K562 (cell line): ENCODE data around the gene TCFL5. TPM values are rescaled to one million over a fixed set of nuclear protein-coding genes. Genes with fewer than 3 reads are reported as not detected.

ENCODE experiments used
- CBFA2T2 ChIP-seq: fragments of 450-650 bp; conservative IDR thresholded peaks from 2 replicates; pipeline ENCODE4 v1.6.1; 2017; ENCODE audit warnings: mild to moderate bottlenecking
- CHCHD3 ChIP-seq: fragments of 250-450 bp; sonication (Bioruptor Pico); IDR thresholded peaks from 2 replicates; pipeline ENCODE4 v2.1.2; 2022; ENCODE audit warnings: mild to moderate bottlenecking
- CHD1 ChIP-seq: fragments of 200-600 bp; sonication (generic); IDR thresholded peaks from one replicate; pipeline ENCODE4 v1.6.1; 2012; ENCODE audit warnings: mild to moderate bottlenecking, moderate library complexity, low read length, inconsistent platforms
- CXXC5 ChIP-seq: fragments of 250-450 bp; sonication (Bioruptor Pico); IDR thresholded peaks from 2 replicates; pipeline ENCODE4 v1.8.0; 2022; ENCODE audit warnings: inconsistent platforms, mild to moderate bottlenecking, moderate library complexity
- EHMT2 ChIP-seq: fragments of 450-650 bp; IDR thresholded peaks from 2 replicates; pipeline ENCODE4 v1.6.1; 2018; ENCODE audit warnings: antibody characterized with exemption
- FOXK2 ChIP-seq, 2 experiments: fragments of 450-650 bp; IDR thresholded peaks in 1 of 2; conservative IDR thresholded peaks in 1 of 2; 2 replicates each; pipeline ENCODE4 v1.6.1; 2016; ENCODE audit warnings: low read depth in 2 of 2, mild to moderate bottlenecking in 1 of 2
- HEY1 ChIP-seq: fragments of 250-450 bp; sonication (Bioruptor Pico); IDR thresholded peaks from 2 replicates; pipeline ENCODE4 v1.5.0; 2020; ENCODE audit warnings: mild to moderate bottlenecking, moderate library complexity, borderline replicate concordance
- HMG20B ChIP-seq: fragments of 250-450 bp; sonication (Bioruptor Pico); IDR thresholded peaks from 2 replicates; pipeline ENCODE4 v1.5.0; 2021; ENCODE audit warnings: mild to moderate bottlenecking
- KDM1A ChIP-seq, 2 experiments: fragments of 450-650 bp; IDR thresholded peaks; 2 replicates each; pipeline ENCODE4 v1.6.1; 2016; ENCODE audit warnings: mild to moderate bottlenecking in 2 of 2
- RCOR1 ChIP-seq, 2 experiments: IDR thresholded peaks; 2 replicates each; pipeline ENCODE4 v1.6.1; 2012; ENCODE audit warnings: low read depth in 2 of 2, low read length in 2 of 2, borderline replicate concordance in 1 of 2, improper control_type of control experiment in 1 of 2
- RFX7 ChIP-seq: fragments of 250-450 bp; sonication (Bioruptor Pico); IDR thresholded peaks from 2 replicates; pipeline ENCODE4 v1.5.1; 2021; ENCODE audit warnings: mild to moderate bottlenecking
- SP1 ChIP-seq: sonication (generic); formaldehyde crosslinking; IDR thresholded peaks from 2 replicates; pipeline ENCODE4 v1.8.1; 2022; ENCODE audit warnings: mild to moderate bottlenecking, missing genetic modification reagents
- STAT5A ChIP-seq: IDR thresholded peaks from 2 replicates; pipeline ENCODE4 v1.6.1; 2012; ENCODE audit warnings: low read length, inconsistent platforms, borderline replicate concordance
- TCF7 ChIP-seq: sonication (generic); IDR thresholded peaks from 2 replicates; pipeline ENCODE4 v1.6.1; 2016; ENCODE audit warnings: antibody characterized with exemption, borderline replicate concordance
- THRAP3 ChIP-seq: fragments of 450-650 bp; IDR thresholded peaks from 2 replicates; pipeline ENCODE4 v1.6.1; 2016; ENCODE audit warnings: mild to moderate bottlenecking, inconsistent platforms, borderline replicate concordance
- ZFP30 ChIP-seq: fragments of 250-450 bp; sonication (Bioruptor Pico); IDR thresholded peaks from 2 replicates; pipeline ENCODE4 v1.8.0; 2022; ENCODE audit warnings: moderate library complexity, mild to moderate bottlenecking, inconsistent platforms, borderline replicate concordance
- ZKSCAN1 ChIP-seq: fragments of 150-350 bp; IDR thresholded peaks from 2 replicates; pipeline ENCODE4 v1.6.1; 2016; ENCODE audit warnings: low read depth, low read length
- ZNF217 ChIP-seq: sonication (generic); formaldehyde crosslinking; IDR thresholded peaks from 2 replicates; pipeline ENCODE4 v1.8.0; 2022; ENCODE audit warnings: mild to moderate bottlenecking, missing genetic modification reagents
- ZNF408 ChIP-seq: fragments of 250-450 bp; sonication (Bioruptor Pico); IDR thresholded peaks from 2 replicates; pipeline ENCODE4 v1.4.0; 2020; ENCODE audit warnings: low read depth, mild to moderate bottlenecking, moderate library complexity
- ZNF707 ChIP-seq: fragments of 250-450 bp; sonication (Bioruptor Pico); conservative IDR thresholded peaks from 2 replicates; pipeline ENCODE4 v1.8.0; 2022; ENCODE audit warnings: inconsistent platforms, mild to moderate bottlenecking, moderate library complexity
- polyA plus RNA-seq, 8 experiments: library from polyadenylated mRNA; depleted of rRNA in 4 of 8; stranded (reverse) in 5 of 8; unstranded in 3 of 8; fragments of >200 nt; fragmentation: Nextera tagmentation in 2 of 8; fragmentation: Illumina TruSeq in 1 of 8; extraction: Ambion mirVana in 2 of 8; extraction: Trizol in 1 of 8; gene quantifications; 2 replicates each; pipeline versions ENCODE4 v1.2.1 to v1.2.3, GENCODE V29; 2011 to 2014; ENCODE audit warnings: inconsistent platforms in 1 of 8, missing spikeins in 1 of 8
- total RNA-seq, 7 experiments: library from RNA; depleted of rRNA in 6 of 7; stranded (reverse); fragments of >200 nt in 6 of 7; fragmentation: Illumina TruSeq in 2 of 7; extraction: Trizol in 2 of 7; gene quantifications; 2 replicates each; pipeline versions ENCODE4 v1.2.1 to v1.2.3, GENCODE V29; 2011 to 2021; ENCODE audit warnings: low replicate concordance in 1 of 7
- TF ChIP-seq, protein P1 (sequence below): fragments of 250-450 bp; sonication (Bioruptor Pico); IDR thresholded peaks from 2 replicates; pipeline ENCODE4 v1.5.0; 2020; ENCODE audit warnings: mild to moderate bottlenecking
- TF ChIP-seq, protein P2 (sequence below): fragments of 450-650 bp; IDR thresholded peaks from 2 replicates; pipeline ENCODE4 v1.6.1; 2017; ENCODE audit warnings: antibody characterized with exemption
- TF ChIP-seq, protein P3 (sequence below): fragments of 150-350 bp; conservative IDR thresholded peaks from 2 replicates; pipeline ENCODE4 v1.6.1; 2014; ENCODE audit warnings: low read length
- TF ChIP-seq, protein P4 (sequence below), 2 experiments: fragments of 450-650 bp in 1 of 2; sonication (generic) in 1 of 2; formaldehyde crosslinking in 1 of 2; IDR thresholded peaks in 1 of 2; conservative IDR thresholded peaks in 1 of 2; 2 replicates each; pipeline versions ENCODE4 v1.6.1 to v1.8.1; 2016 to 2023; ENCODE audit warnings: mild to moderate bottlenecking in 2 of 2, moderate library complexity in 2 of 2, inconsistent platforms in 1 of 2, missing genetic modification reagents in 1 of 2

The TCFL5 gene
- total and polyA plus RNA-seq, 9 of the 15 experiments (the other 6 are each of a cell fraction or from before 2014, with no cell fraction given) = 1.00 to 12.6 (median 9.1) TPM

DNA sequence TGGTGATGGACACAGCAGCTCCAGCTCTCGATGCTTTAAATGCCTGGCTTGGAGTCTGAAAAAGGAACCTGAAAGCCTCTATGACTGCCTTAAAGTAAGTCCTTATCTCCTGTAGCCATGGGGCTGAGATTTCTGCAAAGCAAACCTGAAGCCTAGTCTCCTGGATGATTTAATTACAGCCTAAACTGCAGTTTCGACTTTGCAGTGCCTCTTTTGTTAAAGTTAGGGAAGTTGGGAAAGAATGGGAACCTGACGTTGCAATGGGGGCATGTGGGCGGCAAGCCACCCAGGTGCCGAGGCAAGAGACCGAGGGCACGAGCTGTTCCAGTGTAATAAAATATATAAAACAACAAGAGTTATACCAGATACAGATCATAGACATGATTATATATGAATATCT lies 11.7 kb upstream of the TCFL5 start (continued):
- peak; percentile 61 to 63; a peak in 3 of 4 replicates for TF ChIP-seq KDM1A (IDR thresholded peaks at IDR 0.05)
- TF ChIP-seq, protein P1, sequence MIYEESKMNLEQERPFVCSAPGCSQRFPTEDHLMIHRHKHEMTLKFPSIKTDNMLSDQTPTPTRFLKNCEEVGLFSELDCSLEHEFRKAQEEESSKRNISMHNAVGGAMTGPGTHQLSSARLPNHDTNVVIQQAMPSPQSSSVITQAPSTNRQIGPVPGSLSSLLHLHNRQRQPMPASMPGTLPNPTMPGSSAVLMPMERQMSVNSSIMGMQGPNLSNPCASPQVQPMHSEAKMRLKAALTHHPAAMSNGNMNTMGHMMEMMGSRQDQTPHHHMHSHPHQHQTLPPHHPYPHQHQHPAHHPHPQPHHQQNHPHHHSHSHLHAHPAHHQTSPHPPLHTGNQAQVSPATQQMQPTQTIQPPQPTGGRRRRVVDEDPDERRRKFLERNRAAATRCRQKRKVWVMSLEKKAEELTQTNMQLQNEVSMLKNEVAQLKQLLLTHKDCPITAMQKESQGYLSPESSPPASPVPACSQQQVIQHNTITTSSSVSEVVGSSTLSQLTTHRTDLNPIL = no peak
- TF ChIP-seq SP1 (CRISPR knock-in tag) = peak; percentile 21; the same call in 1 of the 2 replicates
- TF ChIP-seq RCOR1 (IDR thresholded peaks at IDR 0.05; ENCODE audit: borderline replicate concordance in 1 of 2, low read depth in 2 of 2, low read length in 2 of 2) = peak; percentile 43 to 66; a peak in 2 of 4 replicates
- TF ChIP-seq HMG20B (CRISPR knock-in tag) = no peak
- TF ChIP-seq, protein P2, sequence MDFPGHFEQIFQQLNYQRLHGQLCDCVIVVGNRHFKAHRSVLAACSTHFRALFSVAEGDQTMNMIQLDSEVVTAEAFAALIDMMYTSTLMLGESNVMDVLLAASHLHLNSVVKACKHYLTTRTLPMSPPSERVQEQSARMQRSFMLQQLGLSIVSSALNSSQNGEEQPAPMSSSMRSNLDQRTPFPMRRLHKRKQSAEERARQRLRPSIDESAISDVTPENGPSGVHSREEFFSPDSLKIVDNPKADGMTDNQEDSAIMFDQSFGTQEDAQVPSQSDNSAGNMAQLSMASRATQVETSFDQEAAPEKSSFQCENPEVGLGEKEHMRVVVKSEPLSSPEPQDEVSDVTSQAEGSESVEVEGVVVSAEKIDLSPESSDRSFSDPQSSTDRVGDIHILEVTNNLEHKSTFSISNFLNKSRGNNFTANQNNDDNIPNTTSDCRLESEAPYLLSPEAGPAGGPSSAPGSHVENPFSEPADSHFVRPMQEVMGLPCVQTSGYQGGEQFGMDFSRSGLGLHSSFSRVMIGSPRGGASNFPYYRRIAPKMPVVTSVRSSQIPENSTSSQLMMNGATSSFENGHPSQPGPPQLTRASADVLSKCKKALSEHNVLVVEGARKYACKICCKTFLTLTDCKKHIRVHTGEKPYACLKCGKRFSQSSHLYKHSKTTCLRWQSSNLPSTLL = no peak
- TF ChIP-seq FOXK2 (conservative IDR thresholded peaks at IDR 0.05 in 1 of 2, IDR thresholded peaks at IDR 0.05 in 1 of 2; ENCODE audit: low read depth in 2 of 2) = no peak
- TF ChIP-seq ZFP30 (CRISPR knock-in tag) = no peak
- TF ChIP-seq, protein P3, sequence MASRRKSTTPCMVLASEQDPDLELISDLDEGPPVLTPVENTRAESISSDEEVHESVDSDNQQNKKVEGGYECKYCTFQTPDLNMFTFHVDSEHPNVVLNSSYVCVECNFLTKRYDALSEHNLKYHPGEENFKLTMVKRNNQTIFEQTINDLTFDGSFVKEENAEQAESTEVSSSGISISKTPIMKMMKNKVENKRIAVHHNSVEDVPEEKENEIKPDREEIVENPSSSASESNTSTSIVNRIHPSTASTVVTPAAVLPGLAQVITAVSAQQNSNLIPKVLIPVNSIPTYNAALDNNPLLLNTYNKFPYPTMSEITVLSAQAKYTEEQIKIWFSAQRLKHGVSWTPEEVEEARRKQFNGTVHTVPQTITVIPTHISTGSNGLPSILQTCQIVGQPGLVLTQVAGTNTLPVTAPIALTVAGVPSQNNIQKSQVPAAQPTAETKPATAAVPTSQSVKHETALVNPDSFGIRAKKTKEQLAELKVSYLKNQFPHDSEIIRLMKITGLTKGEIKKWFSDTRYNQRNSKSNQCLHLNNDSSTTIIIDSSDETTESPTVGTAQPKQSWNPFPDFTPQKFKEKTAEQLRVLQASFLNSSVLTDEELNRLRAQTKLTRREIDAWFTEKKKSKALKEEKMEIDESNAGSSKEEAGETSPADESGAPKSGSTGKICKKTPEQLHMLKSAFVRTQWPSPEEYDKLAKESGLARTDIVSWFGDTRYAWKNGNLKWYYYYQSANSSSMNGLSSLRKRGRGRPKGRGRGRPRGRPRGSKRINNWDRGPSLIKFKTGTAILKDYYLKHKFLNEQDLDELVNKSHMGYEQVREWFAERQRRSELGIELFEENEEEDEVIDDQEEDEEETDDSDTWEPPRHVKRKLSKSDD = no peak
- no peak for TF ChIP-seq CHD1
- no peak for TF ChIP-seq THRAP3
- TF ChIP-seq CHCHD3 (CRISPR knock-in tag) = no peak
- no peak for TF ChIP-seq ZKSCAN1
- TF ChIP-seq, protein P4, sequence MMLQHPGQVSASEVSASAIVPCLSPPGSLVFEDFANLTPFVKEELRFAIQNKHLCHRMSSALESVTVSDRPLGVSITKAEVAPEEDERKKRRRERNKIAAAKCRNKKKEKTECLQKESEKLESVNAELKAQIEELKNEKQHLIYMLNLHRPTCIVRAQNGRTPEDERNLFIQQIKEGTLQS (IDR thresholded peaks at IDR 0.05) = no peak
- TF ChIP-seq, protein P4 (CRISPR knock-in tag; conservative IDR thresholded peaks at IDR 0.05) = no peak
- TF ChIP-seq ZNF408 = no peak
- TF ChIP-seq EHMT2 = no peak
- TF ChIP-seq RFX7 (CRISPR knock-in tag) = no peak
- no peak for TF ChIP-seq STAT5A
- TF ChIP-seq CXXC5 (CRISPR knock-in tag) = no peak
- TF ChIP-seq ZNF217 (CRISPR knock-in tag) = no peak
- TF ChIP-seq TCF7 = no peak
- TF ChIP-seq CBFA2T2 = peak; percentile 24; the same call in 1 of the 2 replicates
- no peak for TF ChIP-seq ZNF707 (CRISPR knock-in tag)
- no peak for TF ChIP-seq HEY1 (CRISPR knock-in tag)
